Measurements from ENCODE around the gene FIGNL2.

The FIGNL2 gene

DNA sequence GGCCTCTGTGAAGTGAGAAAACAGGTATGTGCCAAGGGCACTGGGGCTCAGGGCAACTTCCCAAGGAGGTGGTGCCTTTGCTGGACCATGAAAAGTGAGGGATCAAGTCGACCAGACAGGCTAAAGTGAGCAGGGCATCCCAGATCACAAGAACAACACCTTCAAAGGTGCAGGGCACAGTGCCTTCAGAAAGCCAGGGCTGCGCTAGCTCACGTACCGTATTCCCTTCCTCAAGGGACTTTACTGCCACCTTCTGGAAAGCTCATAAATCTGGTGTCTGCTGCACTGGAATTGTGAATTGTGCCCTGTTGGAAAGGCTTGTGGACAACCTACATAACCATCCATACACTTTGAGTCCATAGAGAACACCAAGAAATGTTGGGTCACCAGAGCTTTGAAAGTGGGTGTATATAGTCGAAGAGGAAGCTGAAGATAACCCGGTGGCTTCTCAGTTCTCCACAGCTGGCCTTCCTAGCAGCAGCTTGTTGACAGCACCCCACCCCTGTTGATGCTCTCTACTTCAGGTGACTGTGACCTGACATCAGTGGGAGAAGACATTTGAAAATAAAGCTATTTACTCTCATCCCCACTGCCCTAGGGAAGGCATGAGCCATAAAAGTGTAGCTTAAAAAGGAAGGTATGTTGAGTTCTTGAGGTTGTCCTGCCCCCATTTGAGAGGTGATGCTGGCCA, 24.5 kb downstream of the FIGNL2 start:
- Histone ChIP-seq H3K27ac (ENCODE audit: low read depth, low read length, poor library complexity, severe bottlenecking) (no peak overlapping the region), H3K27me3 (ENCODE audit: insufficient read depth, low read length) (no peaks in the 10 kb centered on the region; the same call in 1 of the 2 replicates), H3F3A (ENCODE audit: insufficient read depth, low read length) (no peaks in the 10 kb centered on the region), H3K9ac (ENCODE audit: low read length) (no peak overlapping the region), H3K9me2 (ENCODE audit: low read depth, low read length) (no peaks in the 10 kb centered on the region), H3K79me2 (ENCODE audit: insufficient read depth, low read length) (no peaks in the 10 kb centered on the region), H3K4me2 (ENCODE audit: low read length) (no peak overlapping the region), H3K4me1 (ENCODE audit: insufficient read depth, low read length, severe bottlenecking) (no peaks in the 10 kb centered on the region), H4K20me1 (ENCODE audit: insufficient read depth, low read length) (no peaks in the 10 kb centered on the region), H3K4me3 (ENCODE audit: low read depth, low read length, poor library complexity, severe bottlenecking) (no peak overlapping the region), H3K36me3 (ENCODE audit: insufficient read depth, low read length) (no peaks in the 10 kb centered on the region), H2AFZ (ENCODE audit: low read length) (no peak overlapping the region), H3K9me3 (ENCODE audit: low read length) (no peaks in the 10 kb centered on the region)
- TF ChIP-seq, protein P1, sequence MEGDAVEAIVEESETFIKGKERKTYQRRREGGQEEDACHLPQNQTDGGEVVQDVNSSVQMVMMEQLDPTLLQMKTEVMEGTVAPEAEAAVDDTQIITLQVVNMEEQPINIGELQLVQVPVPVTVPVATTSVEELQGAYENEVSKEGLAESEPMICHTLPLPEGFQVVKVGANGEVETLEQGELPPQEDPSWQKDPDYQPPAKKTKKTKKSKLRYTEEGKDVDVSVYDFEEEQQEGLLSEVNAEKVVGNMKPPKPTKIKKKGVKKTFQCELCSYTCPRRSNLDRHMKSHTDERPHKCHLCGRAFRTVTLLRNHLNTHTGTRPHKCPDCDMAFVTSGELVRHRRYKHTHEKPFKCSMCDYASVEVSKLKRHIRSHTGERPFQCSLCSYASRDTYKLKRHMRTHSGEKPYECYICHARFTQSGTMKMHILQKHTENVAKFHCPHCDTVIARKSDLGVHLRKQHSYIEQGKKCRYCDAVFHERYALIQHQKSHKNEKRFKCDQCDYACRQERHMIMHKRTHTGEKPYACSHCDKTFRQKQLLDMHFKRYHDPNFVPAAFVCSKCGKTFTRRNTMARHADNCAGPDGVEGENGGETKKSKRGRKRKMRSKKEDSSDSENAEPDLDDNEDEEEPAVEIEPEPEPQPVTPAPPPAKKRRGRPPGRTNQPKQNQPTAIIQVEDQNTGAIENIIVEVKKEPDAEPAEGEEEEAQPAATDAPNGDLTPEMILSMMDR (IDR thresholded peaks at IDR 0.05; ENCODE audit: low read length), result peak; percentile 48; the same call in 1 of the 2 replicates
- TF ChIP-seq EZH2 (IDR thresholded peaks at IDR 0.05; ENCODE audit: borderline replicate concordance, low read length), result no peak

DNA sequence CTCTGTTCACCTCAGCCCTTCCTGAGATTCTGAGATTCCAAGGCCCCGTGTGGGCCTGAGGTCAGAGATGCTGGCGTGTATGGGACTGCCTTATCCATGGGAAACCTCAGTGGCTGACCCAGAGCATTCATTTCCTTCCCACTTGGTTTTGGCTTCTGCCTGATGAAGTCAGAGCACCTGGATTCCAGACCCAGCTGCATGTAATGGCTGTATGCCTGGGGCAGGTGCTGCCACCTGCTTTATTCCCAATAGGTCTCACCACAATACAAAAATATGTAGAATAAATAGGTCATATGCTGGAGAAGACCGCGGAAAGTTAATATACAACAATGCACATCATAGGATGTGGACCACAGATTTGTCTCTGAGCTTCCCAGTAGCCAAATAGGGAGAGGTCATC, 25.6 kb downstream of the FIGNL2 start:
- no peak overlapping the region for H3K4me3 ChIP-seq (ENCODE audit: low read depth, low read length, poor library complexity, severe bottlenecking)
- TF ChIP-seq EZH2 (IDR thresholded peaks at IDR 0.05; ENCODE audit: borderline replicate concordance, low read length), result no peak
- TF ChIP-seq, protein P1 (IDR thresholded peaks at IDR 0.05; ENCODE audit: low read length), result no peak
- no peak overlapping the region for H3K9ac ChIP-seq (ENCODE audit: low read length)
- H3F3A ChIP-seq (ENCODE audit: insufficient read depth, low read length), result no peaks in the 10 kb centered on the region
- no peak overlapping the region for H3K4me2 ChIP-seq (ENCODE audit: low read length)
- no peaks in the 10 kb centered on the region for H3K4me1 ChIP-seq (ENCODE audit: insufficient read depth, low read length, severe bottlenecking)
- no peaks in the 10 kb centered on the region for H3K9me3 ChIP-seq (ENCODE audit: low read length)
- no peaks in the 10 kb centered on the region for H3K36me3 ChIP-seq (ENCODE audit: insufficient read depth, low read length)
- no peaks in the 10 kb centered on the region for H3K9me2 ChIP-seq (ENCODE audit: low read depth, low read length)
- no peaks in the 10 kb centered on the region for H4K20me1 ChIP-seq (ENCODE audit: insufficient read depth, low read length)
- H3K27ac ChIP-seq (ENCODE audit: low read depth, low read length, poor library complexity, severe bottlenecking), result no peak overlapping the region
- H3K27me3 ChIP-seq (ENCODE audit: insufficient read depth, low read length), result no peaks in the 10 kb centered on the region; the same call in 1 of the 2 replicates
- no peak overlapping the region for H2AFZ ChIP-seq (ENCODE audit: low read length)
- H3K79me2 ChIP-seq (ENCODE audit: insufficient read depth, low read length), result no peaks in the 10 kb centered on the region

DNA sequence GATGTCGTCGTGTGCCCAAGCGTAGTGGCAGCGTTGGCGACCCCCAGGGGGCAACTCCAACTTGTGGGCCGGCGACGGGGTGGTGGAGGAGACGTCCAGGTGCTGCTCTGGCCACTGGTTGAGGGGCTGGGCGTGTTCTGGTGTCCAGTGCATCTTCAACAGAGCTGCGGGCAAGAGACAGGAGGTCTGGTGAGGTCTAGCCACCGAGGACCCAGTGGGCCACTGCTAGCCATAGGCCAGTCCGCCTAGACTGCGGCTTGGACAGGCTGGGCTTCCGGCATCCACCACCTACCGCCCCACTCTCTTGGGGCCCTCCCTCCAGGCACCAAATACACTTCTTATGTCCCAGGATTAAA, 26.3 kb downstream of the FIGNL2 start:
- H3K27me3 ChIP-seq (ENCODE audit: insufficient read depth, low read length), result no peaks in the 10 kb centered on the region; the same call in 1 of the 2 replicates
- H3K4me1 ChIP-seq (ENCODE audit: insufficient read depth, low read length, severe bottlenecking), result no peaks in the 10 kb centered on the region
- H3F3A ChIP-seq (ENCODE audit: insufficient read depth, low read length), result no peaks in the 10 kb centered on the region
- H3K9me2 ChIP-seq (ENCODE audit: low read depth, low read length), result no peaks in the 10 kb centered on the region
- H3K4me2 ChIP-seq (ENCODE audit: low read length), result no peak overlapping the region
- H3K9ac ChIP-seq (ENCODE audit: low read length), result no peak overlapping the region
- H3K4me3 ChIP-seq (ENCODE audit: low read depth, low read length, poor library complexity, severe bottlenecking), result no peak overlapping the region
- no peaks in the 10 kb centered on the region for H3K36me3 ChIP-seq (ENCODE audit: insufficient read depth, low read length)
- H3K27ac ChIP-seq (ENCODE audit: low read depth, low read length, poor library complexity, severe bottlenecking), result no peak overlapping the region
- no peaks in the 10 kb centered on the region for H3K79me2 ChIP-seq (ENCODE audit: insufficient read depth, low read length)
- H3K9me3 ChIP-seq (ENCODE audit: low read length), result no peaks in the 10 kb centered on the region
- no peaks in the 10 kb centered on the region for H4K20me1 ChIP-seq (ENCODE audit: insufficient read depth, low read length)
- H2AFZ ChIP-seq (ENCODE audit: low read length), result no peak overlapping the region
- no peak for TF ChIP-seq EZH2 (IDR thresholded peaks at IDR 0.05; ENCODE audit: borderline replicate concordance, low read length)
- TF ChIP-seq, protein P1 (IDR thresholded peaks at IDR 0.05; ENCODE audit: low read length), result no peak

Data from OCI-LY1 (cell line).